ENCODE results near the gene RNPEPL1.
"Not testable (repeated sequence)": the region's sequence is repeated elsewhere in the genome, so short reads cannot be mapped to it uniquely, and the experiment has no call there.

RNPEPL1 gene

GRCh38 chr2:240605867-240606743 lies 37.8 kb downstream of the RNPEPL1 start:
- DNase-seq, result no peak

GRCh38 chr2:240611601-240612210 lies 43.4 kb downstream of the RNPEPL1 start:
- no peak for DNase-seq

DNA sequence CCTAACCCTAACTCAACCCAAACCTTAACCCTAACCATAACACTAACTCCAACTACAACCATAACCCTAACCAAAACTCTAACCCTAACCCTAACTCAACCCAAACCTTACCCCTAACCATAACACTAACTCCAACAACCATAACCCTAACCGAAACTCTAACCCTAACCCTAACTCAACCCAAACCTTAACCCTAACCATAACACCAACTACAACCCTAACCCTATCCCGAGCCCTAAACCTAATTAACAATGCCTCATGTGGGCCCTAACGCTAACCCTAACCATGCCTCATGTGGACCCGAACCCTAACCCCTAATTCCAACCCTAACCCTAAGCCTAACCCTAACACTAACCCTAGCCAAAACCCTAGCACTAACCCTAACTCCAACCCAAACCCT lies 45.5 kb downstream of the RNPEPL1 start:
- DNase-seq, result no peak

DNA sequence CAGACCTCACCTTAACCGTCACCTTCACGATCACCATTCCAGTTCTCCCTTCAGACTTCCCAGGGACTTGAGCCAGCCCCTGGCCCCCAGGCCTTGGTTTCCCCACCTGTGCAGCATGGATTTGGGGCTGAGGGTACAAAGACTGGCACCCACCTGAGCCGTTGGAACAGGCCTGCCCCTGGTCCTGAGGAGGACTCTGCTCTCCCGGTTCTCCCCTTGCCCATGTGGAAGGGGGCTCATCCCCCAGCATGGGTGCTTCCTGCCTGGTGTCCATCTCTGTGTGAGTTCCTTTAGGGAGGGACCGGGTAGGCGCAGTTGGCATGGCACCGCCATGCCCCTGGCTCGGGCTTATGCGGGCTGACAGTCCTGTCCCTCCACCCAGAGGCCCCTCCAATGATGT lies 46.1 kb downstream of the RNPEPL1 start:
- DNase-seq, result no peak

DNA sequence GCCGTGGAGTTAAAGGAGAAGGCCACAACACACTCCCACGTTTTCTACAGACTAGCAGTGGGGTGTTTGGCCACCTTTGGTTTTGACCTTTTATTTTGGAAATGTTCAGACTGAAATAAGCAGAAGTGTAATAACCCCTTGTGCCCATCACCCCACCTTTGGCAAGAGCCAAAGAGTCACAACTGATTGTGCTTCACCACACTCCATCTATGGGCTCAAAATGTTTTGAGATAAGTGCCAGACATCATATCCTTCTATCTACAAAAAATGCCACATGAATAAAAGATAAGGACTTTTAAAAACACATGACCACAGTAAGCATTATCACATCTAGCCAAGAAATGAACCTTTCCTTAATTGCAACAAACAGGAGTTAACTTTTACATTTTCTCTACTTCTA lies 47.1 kb downstream of the RNPEPL1 start:
- DNase-seq, result no peak

DNA sequence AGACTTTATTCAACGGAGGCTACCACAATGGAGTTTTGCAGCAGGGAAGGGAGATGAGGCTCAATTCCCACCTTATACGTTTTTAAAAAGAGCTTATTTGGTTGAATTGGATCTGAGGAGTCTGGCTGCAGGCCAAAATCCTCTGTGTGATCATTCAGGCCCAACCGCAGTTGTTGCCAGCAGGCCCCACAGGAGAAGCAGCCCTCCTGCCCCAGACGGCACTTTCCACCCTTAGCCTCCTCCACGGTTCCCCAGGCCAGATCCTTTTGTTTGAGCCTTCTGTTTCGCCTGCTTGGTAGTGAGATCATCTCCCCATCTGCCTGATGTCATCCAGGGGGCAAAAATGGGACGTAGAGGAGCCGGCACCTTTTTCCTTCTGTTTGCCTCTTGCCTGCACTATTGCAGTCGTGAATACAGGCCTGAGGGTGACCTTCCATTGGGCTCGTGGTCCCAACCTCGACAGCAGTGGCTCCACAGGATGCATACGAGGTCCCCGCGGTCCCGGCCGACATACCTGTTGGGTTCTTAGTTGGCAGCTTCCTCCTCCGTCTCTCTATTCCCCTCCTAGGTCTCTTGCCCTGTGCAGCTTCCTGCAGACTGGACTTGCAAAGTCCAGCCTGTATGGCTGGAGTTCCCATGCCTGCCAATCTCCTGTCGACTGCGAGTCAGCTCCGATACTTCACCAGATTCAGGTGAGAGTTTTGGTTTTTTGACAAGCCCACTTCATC lies 47.7 kb downstream of the RNPEPL1 start:
- no peak for DNase-seq

- DNase-seq, result not testable (repeated sequence)
These were observed 48.8 kb downstream of the RNPEPL1 start for GRCh38 chr2:240616860-240617666.

GRCh38 chr2:240618776-240619175 lies 50.5 kb downstream of the RNPEPL1 start:
- no peak for DNase-seq

GRCh38 chr2:240619506-240620148 lies 51.3 kb downstream of the RNPEPL1 start:
- DNase-seq, result no peak

DNA sequence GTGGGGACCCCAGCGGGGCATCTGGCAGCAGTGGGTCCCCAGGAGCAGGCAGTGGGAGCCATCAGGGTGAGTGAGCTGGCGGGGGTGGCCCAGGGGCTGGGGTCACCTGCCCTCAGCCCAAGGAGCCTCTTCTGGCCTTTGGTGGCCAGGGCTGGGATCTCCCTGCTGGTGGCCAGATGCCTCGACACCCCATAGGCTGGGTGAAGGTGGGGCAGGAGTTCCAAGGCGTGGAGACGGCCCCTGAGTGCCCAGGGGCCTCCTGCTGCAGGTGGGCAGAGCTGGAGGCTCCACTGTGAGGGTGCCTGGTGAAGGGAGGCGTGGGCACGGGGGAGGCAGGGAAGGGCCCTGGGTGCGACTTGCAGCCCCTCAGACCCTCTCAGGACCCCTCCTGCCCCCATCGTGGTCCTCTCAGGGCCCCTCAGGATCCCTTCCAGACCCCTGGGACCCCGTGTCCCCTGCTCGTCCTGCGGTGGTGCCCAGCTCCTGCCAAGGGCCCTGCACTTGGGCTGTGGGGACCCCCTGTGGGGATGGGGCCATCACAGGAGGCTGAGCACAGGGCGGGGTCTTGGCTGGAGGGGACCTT lies 52.0 kb downstream of the RNPEPL1 start:
- DNase-seq, result no peak

DNA sequence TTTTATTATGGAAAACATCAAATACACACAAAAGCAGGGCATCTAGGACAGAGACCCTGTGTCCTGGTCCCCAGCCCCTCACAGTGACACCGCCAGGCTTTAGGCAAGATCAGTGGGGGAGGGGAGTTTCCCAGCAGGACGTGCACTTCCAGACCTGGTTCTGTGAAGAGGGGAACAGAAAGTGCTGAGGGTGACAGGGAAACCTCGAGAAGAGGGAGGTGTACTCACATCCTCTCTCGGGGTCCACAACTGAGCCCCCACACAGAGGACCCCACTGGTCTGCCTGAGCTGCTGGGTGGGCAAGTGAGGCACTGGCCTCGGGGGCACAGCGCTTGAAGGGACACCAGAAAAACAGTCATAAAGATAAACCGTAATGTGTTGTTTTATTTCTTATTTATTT lies 52.6 kb downstream of the RNPEPL1 start:
- no peak for DNase-seq

- no peak for DNase-seq
These were observed 53.8 kb downstream of the RNPEPL1 start for GRCh38 chr2:240622060-240622411.

- no peak for DNase-seq
These were observed 54.4 kb downstream of the RNPEPL1 start for GRCh38 chr2:240622531-240623235.

GRCh38 chr2:240623531-240624010 lies 55.3 kb downstream of the RNPEPL1 start:
- DNase-seq, result no peak

DNA sequence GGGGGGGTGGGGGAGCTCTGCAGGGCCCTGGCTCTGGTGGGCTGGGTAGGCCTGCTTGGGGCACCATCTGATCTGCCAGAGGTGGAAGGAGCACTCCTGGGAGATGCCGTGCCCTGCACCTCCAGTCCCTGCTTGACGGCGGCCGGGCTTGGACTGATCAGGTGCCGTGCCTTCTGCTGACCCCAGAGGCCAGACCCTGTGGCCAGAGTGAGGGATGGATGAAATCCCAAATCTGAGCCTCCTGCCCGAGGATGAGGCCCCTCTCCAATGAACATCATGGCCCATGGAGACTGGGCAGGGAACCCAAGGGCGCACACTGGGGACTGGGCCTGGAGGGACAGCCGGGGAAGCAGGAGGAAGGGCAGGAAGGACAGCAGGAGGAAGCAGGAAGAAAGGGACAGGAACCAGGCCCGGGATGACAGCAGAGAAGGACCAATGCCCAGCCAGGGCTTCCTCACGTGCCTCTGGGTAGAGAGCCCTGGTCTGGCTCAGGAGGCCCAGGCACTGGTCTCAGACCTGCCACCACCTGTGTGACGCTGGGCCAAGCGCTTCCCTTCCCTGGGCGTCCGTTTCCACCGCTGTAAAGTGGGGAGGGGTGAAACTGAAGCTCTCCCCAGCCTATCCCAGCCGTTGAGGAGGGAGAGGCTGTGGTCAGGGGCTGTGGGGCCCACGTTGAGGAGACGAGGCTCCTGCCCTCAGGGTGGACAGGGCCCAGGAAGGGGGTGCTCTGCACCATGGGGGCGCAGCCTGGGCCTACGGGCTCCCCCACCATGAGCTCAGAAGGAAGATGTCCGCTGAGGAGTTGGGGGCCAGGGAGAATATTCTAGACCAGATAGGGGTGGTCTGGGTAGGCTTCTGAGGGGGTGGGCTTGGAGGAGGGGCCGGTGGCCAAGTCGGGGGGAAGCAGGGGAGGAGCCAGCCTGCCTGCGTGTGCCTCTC lies 56.0 kb downstream of the RNPEPL1 start:
- no peak for DNase-seq

GRCh38 chr2:240624950-240625621 lies 56.8 kb downstream of the RNPEPL1 start, which contains the start of gene GPR35:
Gene GPR35, plus strand, starts transcription at chr2:240625480. Its CDS starts 4,473 bp downstream, at chr2:240629953.
- no peak for DNase-seq

- no peak for DNase-seq
These were observed 58.4 kb downstream of the RNPEPL1 start for GRCh38 chr2:240626531-240627300.

DNA sequence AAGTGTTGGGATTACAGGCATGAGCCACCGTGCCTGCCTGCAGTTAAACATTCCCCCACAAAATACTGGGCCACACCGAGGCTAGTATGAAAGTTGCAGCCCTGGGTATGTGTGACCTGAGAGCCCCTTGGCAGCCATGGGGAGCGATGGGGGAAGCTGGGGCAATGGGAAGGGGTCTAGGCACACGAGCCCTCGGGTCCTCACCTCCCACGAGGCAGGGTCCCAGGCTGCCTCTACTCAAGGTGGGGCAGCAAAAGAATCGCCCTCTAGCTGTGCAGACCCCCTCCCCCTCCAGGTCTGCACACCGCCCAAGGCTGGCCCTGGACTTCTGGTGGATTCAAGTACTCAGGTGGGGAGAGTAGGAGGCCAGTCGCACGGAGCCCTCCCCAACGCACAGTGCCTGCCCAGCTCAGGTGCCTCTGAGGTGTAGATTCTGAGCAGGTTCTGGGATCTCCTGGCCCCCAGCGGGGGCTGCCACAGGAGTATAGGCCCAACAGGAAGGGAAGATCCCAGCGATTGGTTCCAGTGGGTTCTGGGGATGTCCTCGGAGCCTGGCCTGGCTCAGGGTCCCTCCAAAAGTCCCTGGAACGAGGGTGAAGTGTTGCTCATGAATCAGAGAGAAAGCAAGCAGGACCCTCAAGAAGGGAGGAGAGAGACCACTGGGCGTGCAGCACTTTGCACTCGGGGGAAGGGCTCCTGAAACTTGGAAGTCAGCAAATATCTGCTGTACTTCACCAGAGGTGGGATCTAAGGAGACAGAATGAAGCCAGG lies 59.6 kb downstream of the RNPEPL1 start:
- DNase-seq, result no peak

Measured in NCI-H526 treated with DMSO at 0.1 percent for 48 hours (cell line).